NB4 (cell line): Measurements from ENCODE around the gene ADSL.

ENCODE experiments used
- DNase-seq: peaks from one replicate; pipeline ENCODE4 v3.0.0; 2010; ENCODE audit warnings: low read depth
- H3K4me3 ChIP-seq: one replicate; pipeline ENCODE4 v1.5.1; 2011; ENCODE audit warnings: mild to moderate bottlenecking, low read depth, low read length, moderate library complexity
- MYC ChIP-seq: IDR thresholded peaks from 2 replicates; pipeline ENCODE4 v1.6.1; 2011; ENCODE audit warnings: low read depth, low read length
- POLR2A ChIP-seq: IDR thresholded peaks from 2 replicates; pipeline ENCODE4 v1.6.1; 2011; ENCODE audit warnings: mild to moderate bottlenecking; ENCODE audit not compliant: insufficient read length; ENCODE audit errors: extremely low read depth
- TF ChIP-seq, protein P1 (sequence below): IDR thresholded peaks from one replicate; pipeline ENCODE4 v1.5.1; 2012; ENCODE audit warnings: low read depth, low read length
- TF ChIP-seq, protein P2 (sequence below): IDR thresholded peaks from 2 replicates; pipeline ENCODE4 v1.6.1; 2011; ENCODE audit warnings: low read depth, low read length

ADSL gene

GRCh38 chr22:40323681-40324171, 22.6 kb upstream of the ADSL start:
- DNase-seq, result no peak
- TF ChIP-seq MYC (no peak), POLR2A (no peak)
- TF ChIP-seq, protein P1, sequence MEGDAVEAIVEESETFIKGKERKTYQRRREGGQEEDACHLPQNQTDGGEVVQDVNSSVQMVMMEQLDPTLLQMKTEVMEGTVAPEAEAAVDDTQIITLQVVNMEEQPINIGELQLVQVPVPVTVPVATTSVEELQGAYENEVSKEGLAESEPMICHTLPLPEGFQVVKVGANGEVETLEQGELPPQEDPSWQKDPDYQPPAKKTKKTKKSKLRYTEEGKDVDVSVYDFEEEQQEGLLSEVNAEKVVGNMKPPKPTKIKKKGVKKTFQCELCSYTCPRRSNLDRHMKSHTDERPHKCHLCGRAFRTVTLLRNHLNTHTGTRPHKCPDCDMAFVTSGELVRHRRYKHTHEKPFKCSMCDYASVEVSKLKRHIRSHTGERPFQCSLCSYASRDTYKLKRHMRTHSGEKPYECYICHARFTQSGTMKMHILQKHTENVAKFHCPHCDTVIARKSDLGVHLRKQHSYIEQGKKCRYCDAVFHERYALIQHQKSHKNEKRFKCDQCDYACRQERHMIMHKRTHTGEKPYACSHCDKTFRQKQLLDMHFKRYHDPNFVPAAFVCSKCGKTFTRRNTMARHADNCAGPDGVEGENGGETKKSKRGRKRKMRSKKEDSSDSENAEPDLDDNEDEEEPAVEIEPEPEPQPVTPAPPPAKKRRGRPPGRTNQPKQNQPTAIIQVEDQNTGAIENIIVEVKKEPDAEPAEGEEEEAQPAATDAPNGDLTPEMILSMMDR, result no peak
- TF ChIP-seq, protein P2, sequence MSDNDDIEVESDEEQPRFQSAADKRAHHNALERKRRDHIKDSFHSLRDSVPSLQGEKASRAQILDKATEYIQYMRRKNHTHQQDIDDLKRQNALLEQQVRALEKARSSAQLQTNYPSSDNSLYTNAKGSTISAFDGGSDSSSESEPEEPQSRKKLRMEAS, result no peak
- no peak overlapping the region for H3K4me3 ChIP-seq

DNA sequence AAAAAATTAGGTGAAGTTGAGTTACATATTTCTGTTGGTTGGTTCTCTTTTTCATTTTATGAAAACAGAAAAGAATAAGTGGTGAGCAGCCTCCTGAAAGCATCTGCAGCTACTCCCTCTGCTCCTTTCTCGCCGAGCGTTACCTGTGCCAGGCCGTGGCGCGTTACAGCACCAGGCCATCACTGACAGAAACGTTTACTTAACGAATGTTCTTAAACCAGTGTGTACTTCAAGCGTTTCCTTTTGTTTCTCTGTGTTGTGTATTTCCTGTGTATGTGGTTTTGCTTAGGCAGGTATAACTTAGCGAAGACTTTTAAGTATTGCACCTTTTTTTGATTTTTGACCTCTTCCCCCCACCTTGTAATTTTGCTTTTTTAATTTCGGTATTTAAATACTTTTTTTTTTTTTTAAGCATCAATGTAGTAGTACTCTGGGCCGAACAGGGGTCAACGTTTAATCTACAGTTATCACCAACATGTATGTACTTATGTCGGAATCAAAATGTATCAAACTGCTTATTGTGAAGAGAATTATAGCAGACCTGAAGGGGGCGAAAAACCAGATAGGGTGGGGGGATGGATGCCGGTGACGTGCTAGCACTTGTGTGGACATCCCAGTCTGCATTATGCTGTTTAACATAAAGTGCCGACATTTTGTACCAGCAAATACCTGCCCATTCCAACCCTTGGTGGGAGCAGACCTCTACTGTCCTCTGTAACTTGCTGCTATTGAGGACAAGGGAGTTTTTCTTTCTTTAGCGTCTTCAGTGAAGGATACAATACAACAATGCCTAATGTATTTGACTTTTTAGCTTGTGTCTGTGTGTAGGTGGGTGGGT, 21.6 kb upstream of the ADSL start:
- no peak for DNase-seq
- H3K4me3 ChIP-seq, result no peak overlapping the region
- TF ChIP-seq, protein P2, result no peak
- TF ChIP-seq, protein P1, result no peak
- TF ChIP-seq MYC (no peak), POLR2A (no peak)

DNA sequence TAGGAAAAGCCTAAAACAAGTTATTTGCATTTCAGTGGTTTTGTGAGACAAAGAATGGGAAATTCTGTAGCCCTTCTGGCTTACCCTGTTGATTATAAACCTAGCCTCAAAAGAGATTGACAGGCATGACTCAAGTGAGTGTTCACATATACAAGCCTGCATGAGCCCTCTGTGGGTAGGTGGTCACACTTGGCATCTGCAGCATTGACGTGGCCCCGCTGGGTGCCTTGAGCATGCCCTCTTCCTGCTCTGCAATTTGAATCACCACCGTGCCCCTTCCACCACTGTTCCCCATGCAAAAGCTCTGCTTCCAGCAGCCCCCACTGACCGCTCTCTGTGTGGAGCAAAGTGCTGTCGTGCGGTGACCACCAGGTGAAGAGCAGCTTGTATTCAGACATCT, 21.0 kb upstream of the ADSL start:
- no peak for DNase-seq
- H3K4me3 ChIP-seq, result no peak overlapping the region
- TF ChIP-seq POLR2A (no peak), MYC (no peak)
- TF ChIP-seq, protein P2, result no peak
- TF ChIP-seq, protein P1, result no peak

GRCh38 chr22:40326905-40327735, 19.2 kb upstream of the ADSL start:
- no peak for TF ChIP-seq MYC
- TF ChIP-seq, protein P2, result no peak
- TF ChIP-seq, protein P1, result no peak
- TF ChIP-seq POLR2A, result no peak
- DNase-seq, result no peak
- H3K4me3 ChIP-seq, result no peak overlapping the region

- TF ChIP-seq MYC (no peak), POLR2A (no peak)
- TF ChIP-seq, protein P1, result no peak
- TF ChIP-seq, protein P2, result no peak
- H3K4me3 ChIP-seq, result no peak overlapping the region
- DNase-seq, result no peak
Observed at GRCh38 chr22:40328546-40329456, 17.5 kb upstream of the ADSL start.
